GM23338 (cell line): ENCODE results near the gene FAM50A. TPM values are rescaled to one million over a fixed set of nuclear protein-coding genes. Genes with fewer than 3 reads are reported as not detected.

Experiments used
- ATAC-seq: fragments of 200-7000 bp; cut with Tn5 transposase; 3 replicates; pipeline ENCODE4 v1.9.1; 2020
- DNase-seq: peaks from one replicate; pipeline ENCODE4 v3.0.0-alpha.2; 2015; ENCODE audit warnings: low spot score
- H2AFZ ChIP-seq: fragments of 200-600 bp; sonication (generic); 2 replicates; pipeline ENCODE4 v1.8.0; 2016; ENCODE audit warnings: antibody characterized with exemption, mild to moderate bottlenecking, moderate library complexity
- H3F3A ChIP-seq: fragments of 200-600 bp; sonication (generic); replicated peaks from 2 replicates; pipeline ENCODE4 v1.8.0; 2017; ENCODE audit warnings: antibody characterized with exemption, mixed run types, low read depth
- H3K27ac ChIP-seq: fragments of 200-600 bp; sonication (generic); 2 replicates; pipeline ENCODE4 v1.6.1; 2016; ENCODE audit warnings: low read depth
- H3K27me3 ChIP-seq: fragments of 200-600 bp; sonication (generic); 2 replicates; pipeline ENCODE4 v1.8.0; 2016; ENCODE audit warnings: mild to moderate bottlenecking, mixed run types, moderate library complexity; ENCODE audit not compliant: insufficient read depth
- H3K36me3 ChIP-seq: fragments of 200-600 bp; sonication (generic); 2 replicates; pipeline ENCODE4 v1.8.0; 2016; ENCODE audit warnings: mild to moderate bottlenecking; ENCODE audit not compliant: insufficient read depth
- H3K4me1 ChIP-seq: fragments of 200-600 bp; sonication (generic); 2 replicates; pipeline ENCODE4 v1.8.0; 2016; ENCODE audit warnings: mild to moderate bottlenecking, moderate library complexity; ENCODE audit not compliant: insufficient read depth
- H3K4me2 ChIP-seq: fragments of 200-600 bp; sonication (generic); 2 replicates; pipeline ENCODE4 v1.7.1; 2017; ENCODE audit warnings: mixed run types
- H3K4me3 ChIP-seq: fragments of 200-600 bp; sonication (generic); 2 replicates; pipeline ENCODE4 v1.6.1; 2016; ENCODE audit warnings: mixed run types
- H3K79me2 ChIP-seq: fragments of 200-600 bp; sonication (generic); replicated peaks from 2 replicates; pipeline ENCODE4 v1.8.0; 2017; ENCODE audit warnings: mild to moderate bottlenecking; ENCODE audit not compliant: insufficient read depth
- H3K9me2 ChIP-seq: fragments of 200-600 bp; sonication (generic); 2 replicates; pipeline ENCODE4 v1.8.0; 2017; ENCODE audit not compliant: insufficient read depth
- H4K20me1 ChIP-seq: fragments of 200-600 bp; sonication (generic); replicated peaks from 2 replicates; pipeline ENCODE4 v1.8.0; 2017; ENCODE audit warnings: mild to moderate bottlenecking; ENCODE audit not compliant: insufficient read depth
- H3K27ac Mint-ChIP-seq: 2 replicates; pipeline ENCODE4 v1.8.0; 2020; ENCODE audit warnings: inconsistent platforms, mild to moderate bottlenecking, moderate library complexity, mixed read lengths
- H3K27me3 Mint-ChIP-seq: 3 replicates; pipeline ENCODE4 v1.8.0; 2022; ENCODE audit warnings: low read depth, mild to moderate bottlenecking, moderate library complexity, mixed read lengths, inconsistent platforms; ENCODE audit not compliant: insufficient read depth, poor library complexity
- H3K36me3 Mint-ChIP-seq: 3 replicates; pipeline ENCODE4 v1.8.0; 2021; ENCODE audit warnings: low read depth, mild to moderate bottlenecking, inconsistent platforms, moderate library complexity, mixed read lengths
- H3K4me1 Mint-ChIP-seq: 3 replicates; pipeline ENCODE4 v1.8.0; 2020; ENCODE audit warnings: mild to moderate bottlenecking, inconsistent platforms, mixed read lengths
- H3K4me3 Mint-ChIP-seq: 3 replicates; pipeline ENCODE4 v1.8.0; 2021; ENCODE audit warnings: moderate library complexity, mild to moderate bottlenecking, inconsistent platforms, mixed read lengths
- H3K9me3 Mint-ChIP-seq: 3 replicates; pipeline ENCODE4 v1.8.0; 2020; ENCODE audit warnings: moderate library complexity, mild to moderate bottlenecking, inconsistent platforms, mixed read lengths
- ETS1 ChIP-seq: IDR thresholded peaks from 2 replicates; pipeline ENCODE4 v1.6.1; 2016; ENCODE audit warnings: antibody characterized with exemption
- EZH2 ChIP-seq: fragments of 200-600 bp; sonication (generic); IDR thresholded peaks from one replicate; pipeline ENCODE4 v1.8.0; 2017; ENCODE audit warnings: antibody characterized with exemption, mild to moderate bottlenecking, low read depth; ENCODE audit not compliant: unreplicated experiment
- EZH2phosphoT487 ChIP-seq: fragments of 200-600 bp; sonication (generic); IDR thresholded peaks from one replicate; pipeline ENCODE4 v1.8.1; 2018; ENCODE audit warnings: antibody characterized with exemption; ENCODE audit not compliant: unreplicated experiment
- JUNB ChIP-seq: IDR thresholded peaks from one replicate; pipeline ENCODE4 v1.6.1; 2016; ENCODE audit warnings: antibody characterized with exemption; ENCODE audit not compliant: unreplicated experiment
- NANOG ChIP-seq: IDR thresholded peaks from 2 replicates; pipeline ENCODE4 v1.6.1; 2016; ENCODE audit warnings: antibody characterized with exemption, borderline replicate concordance
- POLR2AphosphoS5 ChIP-seq: IDR thresholded peaks from 2 replicates; pipeline ENCODE4 v1.6.1; 2016; ENCODE audit warnings: antibody characterized with exemption, low read depth
- REST ChIP-seq: IDR thresholded peaks from one replicate; pipeline ENCODE4 v1.6.1; 2018; ENCODE audit warnings: antibody characterized with exemption; ENCODE audit not compliant: unreplicated experiment
- STAT1 ChIP-seq: IDR thresholded peaks from one replicate; pipeline ENCODE4 v1.6.1; 2016; ENCODE audit warnings: antibody characterized with exemption; ENCODE audit not compliant: unreplicated experiment
- ZNF114 ChIP-seq: fragments of 250-450 bp; sonication (Bioruptor Pico); IDR thresholded peaks from 2 replicates; pipeline ENCODE4 v1.5.0; 2020; ENCODE audit warnings: mild to moderate bottlenecking, moderate library complexity
- polyA plus RNA-seq: library from polyadenylated mRNA; unstranded; fragments of >200 nt; fragmentation: Nextera tagmentation; extraction: Ambion mirVana; gene quantifications from 2 replicates; pipeline ENCODE4 v1.2.1, GENCODE V29; 2016
- total RNA-seq: library from RNA; depleted of rRNA; stranded (reverse); fragments of >200 nt; shearing (Covaris generic); gene quantifications from 2 replicates; pipeline ENCODE4 v1.2.3, GENCODE V29; 2014

FAM50A gene
- total and polyA plus RNA-seq, 2 experiments from 2014 or later = 23.9 to 77.6 TPM

GRCh38 chrX:154434394-154435168 lies 9.4 kb upstream of the FAM50A start:
- Histone ChIP-seq H3K4me2 (no peak overlapping the region), H3K36me3 (no peaks in the 10 kb centered on the region), H3K9me2 (no peaks in the 10 kb centered on the region), H3K27ac (no peak overlapping the region), H3F3A (no peaks in the 10 kb centered on the region), H3K4me1 (no peaks in the 10 kb centered on the region; the same call in 1 of the 2 replicates), H4K20me1 (no peaks in the 10 kb centered on the region), H3K27me3 (no peaks in the 10 kb centered on the region), H3K79me2 (peaks cover 17% of the 10 kb centered on the region), H2AFZ (no peak overlapping the region), H3K4me3 (no peak overlapping the region)
- H3K27me3 Mint-ChIP-seq = peaks cover 4% of the 10 kb centered on the region
- no peak for DNase-seq
- no peak overlapping the region for H3K27ac Mint-ChIP-seq
- no peak overlapping the region for H3K4me3 Mint-ChIP-seq
- no peaks in the 10 kb centered on the region for H3K9me3 Mint-ChIP-seq
- TF ChIP-seq STAT1 (no peak), REST (no peak), POLR2AphosphoS5 (no peak), EZH2 (no peak), ZNF114 (CRISPR knock-in tag) (no peak), ETS1 (no peak), JUNB (no peak)
- ATAC-seq = no peak
- peaks cover 27% of the 10 kb centered on the region for H3K36me3 Mint-ChIP-seq
- H3K4me1 Mint-ChIP-seq = peaks cover 23% of the 10 kb centered on the region

- Histone ChIP-seq H4K20me1 (no peaks in the 10 kb centered on the region), H3K27ac (no peak overlapping the region), H3K36me3 (no peaks in the 10 kb centered on the region), H3K79me2 (peaks cover 16% of the 10 kb centered on the region), H3K4me3 (no peak overlapping the region), H3K4me2 (no peak overlapping the region), H3K27me3 (no peaks in the 10 kb centered on the region), H3K4me1 (no peaks in the 10 kb centered on the region; the same call in 1 of the 2 replicates), H2AFZ (no peak overlapping the region), H3K9me2 (no peaks in the 10 kb centered on the region), H3F3A (no peaks in the 10 kb centered on the region)
- ATAC-seq = no peak
- H3K36me3 Mint-ChIP-seq = peaks cover 29% of the 10 kb centered on the region
- H3K4me3 Mint-ChIP-seq = no peak overlapping the region
- H3K27ac Mint-ChIP-seq = no peak overlapping the region
- H3K9me3 Mint-ChIP-seq = no peaks in the 10 kb centered on the region
- H3K27me3 Mint-ChIP-seq = peaks cover 6% of the 10 kb centered on the region
- peaks cover 23% of the 10 kb centered on the region for H3K4me1 Mint-ChIP-seq
- DNase-seq = no peak
- TF ChIP-seq NANOG (no peak), REST (no peak), EZH2phosphoT487 (no peak)
Measured at GRCh38 chrX:154435171-154435733, 8.7 kb upstream of the FAM50A start.
